ENCODE results near the gene RAP1GAP2.

DNA sequence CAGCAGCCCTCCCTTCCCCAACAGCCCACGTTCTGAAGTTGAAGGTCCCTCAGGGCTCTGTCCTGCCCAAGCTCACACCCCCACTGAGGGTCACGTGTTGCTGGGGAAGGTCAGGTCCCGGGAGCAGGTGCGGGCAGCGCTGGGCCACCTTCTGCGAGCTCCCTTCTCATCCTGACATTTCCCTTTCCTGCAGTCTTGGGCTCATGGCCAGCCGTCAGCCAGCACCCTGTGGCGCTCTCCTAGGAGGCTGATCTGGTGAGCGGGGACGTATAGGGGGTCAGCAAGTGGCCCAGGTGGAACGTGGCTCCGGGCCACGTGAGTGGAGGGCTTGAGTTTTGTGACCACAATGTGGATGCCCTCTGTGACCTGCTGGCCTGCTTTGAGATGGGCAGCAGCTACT is 73.4 kb downstream of the RAP1GAP2 start:
- TF ChIP-seq, protein P1, sequence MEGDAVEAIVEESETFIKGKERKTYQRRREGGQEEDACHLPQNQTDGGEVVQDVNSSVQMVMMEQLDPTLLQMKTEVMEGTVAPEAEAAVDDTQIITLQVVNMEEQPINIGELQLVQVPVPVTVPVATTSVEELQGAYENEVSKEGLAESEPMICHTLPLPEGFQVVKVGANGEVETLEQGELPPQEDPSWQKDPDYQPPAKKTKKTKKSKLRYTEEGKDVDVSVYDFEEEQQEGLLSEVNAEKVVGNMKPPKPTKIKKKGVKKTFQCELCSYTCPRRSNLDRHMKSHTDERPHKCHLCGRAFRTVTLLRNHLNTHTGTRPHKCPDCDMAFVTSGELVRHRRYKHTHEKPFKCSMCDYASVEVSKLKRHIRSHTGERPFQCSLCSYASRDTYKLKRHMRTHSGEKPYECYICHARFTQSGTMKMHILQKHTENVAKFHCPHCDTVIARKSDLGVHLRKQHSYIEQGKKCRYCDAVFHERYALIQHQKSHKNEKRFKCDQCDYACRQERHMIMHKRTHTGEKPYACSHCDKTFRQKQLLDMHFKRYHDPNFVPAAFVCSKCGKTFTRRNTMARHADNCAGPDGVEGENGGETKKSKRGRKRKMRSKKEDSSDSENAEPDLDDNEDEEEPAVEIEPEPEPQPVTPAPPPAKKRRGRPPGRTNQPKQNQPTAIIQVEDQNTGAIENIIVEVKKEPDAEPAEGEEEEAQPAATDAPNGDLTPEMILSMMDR (IDR thresholded peaks at IDR 0.05): no peak
- TF ChIP-seq POLR2A (IDR thresholded peaks at IDR 0.05; ENCODE audit: low read depth) (no peak), POLR2AphosphoS5 (IDR thresholded peaks at IDR 0.05) (no peak)

Data from esophagus muscularis mucosa (tissue), 3 donors.